GM10266 (cell line): Measurements from ENCODE around the gene RASA3.
"Not testable (repeated sequence)": the region's sequence is repeated elsewhere in the genome, so short reads cannot be mapped to it uniquely, and the experiment has no call there.

Source experiments
- DNase-seq: peaks from one replicate; pipeline ENCODE4 v3.0.0; 2012; ENCODE audit errors: extremely low spot score
- CTCF ChIP-seq: IDR thresholded peaks from 2 replicates; pipeline ENCODE4 v1.5.1; 2012; ENCODE audit warnings: mild to moderate bottlenecking, low read depth; ENCODE audit not compliant: control insufficient read depth, insufficient read depth; ENCODE audit errors: missing control alignments

RASA3 gene

DNA sequence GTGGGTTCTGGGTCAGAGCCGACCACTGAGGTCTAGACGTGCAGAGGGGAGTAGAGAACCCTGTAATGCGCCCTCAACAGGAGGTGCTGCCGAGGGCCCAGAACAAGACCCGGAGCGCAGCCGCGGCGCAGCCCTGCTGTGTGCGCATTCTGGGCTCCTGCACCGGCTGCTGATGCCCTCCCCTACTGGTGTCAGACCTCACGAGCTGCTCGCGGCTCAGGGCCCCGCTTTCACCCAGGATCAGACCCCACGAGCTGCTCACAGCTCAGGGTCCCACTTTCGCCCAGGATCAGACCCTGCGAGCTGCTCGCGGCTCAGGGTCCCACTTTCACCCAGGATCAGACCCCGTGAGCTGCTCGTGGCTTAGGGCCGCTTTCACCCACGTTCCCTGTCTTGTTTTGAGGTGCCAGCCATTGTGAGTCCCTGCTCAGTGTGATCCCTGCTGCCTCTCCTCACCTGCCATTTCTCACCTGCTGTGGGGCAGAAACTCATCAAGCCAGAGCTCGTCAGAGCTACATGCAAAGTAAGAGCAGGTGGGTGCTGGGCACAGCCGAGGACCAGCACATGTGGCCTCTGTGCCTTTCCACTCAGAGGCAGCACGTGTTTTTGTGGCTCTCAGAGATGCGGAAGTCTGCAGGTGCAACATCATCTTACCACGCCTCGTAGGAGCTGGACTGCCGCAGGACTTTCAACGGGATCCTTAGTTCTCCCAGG lies 111.5 kb downstream of the RASA3 start:
- TF ChIP-seq CTCF, result no peak
- DNase-seq, result no peak

- not testable (repeated sequence) for DNase-seq
Measured at GRCh38 chr13:114020134-114020533, 112.3 kb downstream of the RASA3 start.

DNA sequence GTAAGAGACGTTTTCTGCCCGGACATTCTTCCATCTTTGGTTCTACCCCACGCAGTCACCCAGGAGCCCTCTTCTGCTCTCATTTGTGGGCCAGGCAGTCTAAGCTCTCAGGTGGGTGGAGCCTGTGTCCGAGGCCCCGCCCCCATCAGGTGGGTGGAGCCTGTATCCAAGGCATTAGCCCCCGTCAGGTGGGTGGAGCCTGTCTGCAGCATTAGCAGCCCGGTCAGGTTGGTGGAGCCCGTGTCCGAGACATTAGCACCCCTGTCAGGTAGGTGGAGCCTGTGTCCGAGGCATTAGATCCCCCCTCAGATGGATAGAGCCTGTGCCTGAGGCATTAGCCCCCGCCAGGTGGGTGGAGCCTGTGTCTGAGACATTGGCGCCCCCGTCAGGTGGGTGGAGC lies 113.1 kb downstream of the RASA3 start:
- no peak for TF ChIP-seq CTCF
- no peak for DNase-seq

DNA sequence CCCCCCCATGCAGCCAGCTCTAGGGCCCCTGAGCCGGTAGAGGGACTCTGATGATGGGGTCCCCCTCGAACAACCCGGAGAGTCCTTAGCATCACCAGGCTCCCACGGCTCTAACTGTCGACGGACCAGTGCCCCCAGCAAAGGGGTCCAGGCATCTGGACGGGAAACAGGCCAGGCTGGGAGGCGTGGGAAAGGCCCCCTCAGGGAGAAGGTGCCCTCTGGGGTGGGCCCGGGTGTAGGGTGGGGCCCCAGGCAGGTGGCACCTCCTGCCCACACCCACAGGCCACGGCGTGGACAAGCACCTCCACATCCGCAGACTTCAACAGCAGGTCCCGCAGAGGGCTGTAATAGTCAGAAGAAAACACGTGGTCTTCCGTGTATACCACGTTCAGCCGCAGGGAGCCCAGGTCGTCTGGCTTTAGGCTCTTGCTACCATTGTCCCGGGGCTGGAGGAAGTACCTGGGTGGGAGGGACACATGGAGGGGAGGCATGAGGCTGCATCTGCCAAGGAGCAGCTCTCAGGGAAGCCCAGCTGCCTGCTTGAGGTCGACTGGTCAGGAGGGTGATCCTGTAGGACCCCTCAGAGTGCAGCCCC lies 113.9 kb downstream of the RASA3 start:
- TF ChIP-seq CTCF, result no peak
- no peak for DNase-seq

- TF ChIP-seq CTCF, result no peak
- no peak for DNase-seq
Measured at GRCh38 chr13:114017966-114018365, 114.5 kb downstream of the RASA3 start.

DNA sequence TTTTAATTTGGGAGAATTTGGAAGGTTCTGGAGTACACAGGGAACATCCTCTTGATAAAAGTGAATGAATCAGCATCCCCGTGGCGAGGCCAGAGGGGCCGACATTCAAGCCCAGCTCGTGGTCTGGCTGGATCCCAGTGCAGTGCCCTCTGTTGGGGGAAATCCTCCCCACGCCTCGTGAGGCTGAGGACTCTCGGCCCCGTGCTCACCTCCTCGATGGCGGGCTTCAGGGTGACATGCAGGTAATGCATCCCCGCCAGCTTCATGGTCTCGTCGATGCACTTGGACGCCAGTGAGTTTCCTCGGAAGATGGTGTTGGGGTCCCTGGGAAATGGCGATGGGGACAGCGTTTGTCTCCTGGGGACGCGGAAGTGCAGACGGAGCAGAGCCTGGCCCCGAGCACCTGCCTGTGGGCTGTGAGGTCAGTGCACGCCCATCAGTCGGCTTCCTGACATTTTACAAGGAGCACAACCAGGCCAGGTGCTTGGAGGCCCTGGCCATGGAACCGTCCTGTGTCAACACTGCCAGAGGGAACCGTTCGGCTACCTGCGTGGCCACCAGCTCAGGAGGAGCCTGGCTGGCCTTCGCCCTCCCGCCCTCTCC lies 115.3 kb downstream of the RASA3 start:
- TF ChIP-seq CTCF, result no peak

GRCh38 chr13:114016321-114017027 lies 115.9 kb downstream of the RASA3 start:
- TF ChIP-seq CTCF, result no peak
- DNase-seq, result no peak

More for the DNA sequence above, 115.3 kb downstream of the RASA3 start:
- no peak for DNase-seq
